Measurements from ENCODE around the gene ADRA2C.

The ADRA2C gene

GRCh38 chr4:3780347-3781171 is 14.4 kb downstream of the ADRA2C start:
- DNase-seq, result no peak

GRCh38 chr4:3781193-3781886 is 15.2 kb downstream of the ADRA2C start:
- DNase-seq, result no peak

GRCh38 chr4:3781997-3782930 is 16.1 kb downstream of the ADRA2C start:
- DNase-seq, result no peak

GRCh38 chr4:3783693-3784306 is 17.6 kb downstream of the ADRA2C start:
- DNase-seq, result no peak

- no peak for DNase-seq
These were observed 18.5 kb downstream of the ADRA2C start for GRCh38 chr4:3784454-3785291.

GRCh38 chr4:3785292-3785565 is 19.0 kb downstream of the ADRA2C start:
- DNase-seq, result no peak

GRCh38 chr4:3786196-3786869 is 20.1 kb downstream of the ADRA2C start:
- DNase-seq, result no peak

- DNase-seq, result no peak
These were observed 21.5 kb downstream of the ADRA2C start for GRCh38 chr4:3787489-3788365.

- no peak for DNase-seq
These were observed 22.1 kb downstream of the ADRA2C start for GRCh38 chr4:3788366-3788660.

GRCh38 chr4:3789587-3789986 is 23.4 kb downstream of the ADRA2C start:
- DNase-seq, result no peak

GRCh38 chr4:3790006-3790561 is 23.9 kb downstream of the ADRA2C start:
- peak; percentile 10 for DNase-seq

GRCh38 chr4:3791256-3791655 is 25.1 kb downstream of the ADRA2C start:
- no peak for DNase-seq

GRCh38 chr4:3791910-3792542 is 25.8 kb downstream of the ADRA2C start:
- DNase-seq, result peak; percentile 4

GRCh38 chr4:3792813-3793212 is 26.6 kb downstream of the ADRA2C start:
- DNase-seq, result no peak

- no peak for DNase-seq
These were observed 27.4 kb downstream of the ADRA2C start for GRCh38 chr4:3793545-3793944.

- DNase-seq, result no peak
These were observed 30.8 kb downstream of the ADRA2C start for GRCh38 chr4:3796960-3797359.

- DNase-seq, result no peak
These were observed 31.9 kb downstream of the ADRA2C start for GRCh38 chr4:3797831-3798790.

- no peak for DNase-seq
These were observed 33.3 kb downstream of the ADRA2C start for GRCh38 chr4:3799496-3799895.

GRCh38 chr4:3800351-3800750 is 34.2 kb downstream of the ADRA2C start:
- DNase-seq, result no peak

Measured in MV-4-11 (cell line).